Stomach (tissue), 9 donors: ENCODE measurements around the gene ARHGAP22. TPM values are rescaled to one million over a fixed set of nuclear protein-coding genes. Genes with fewer than 3 reads are reported as not detected.

Experiments used
- DNase-seq, 2 donors: peaks; one replicate each; pipeline versions ENCODE4 v3.0.0 to v3.0.0-alpha.2; 2013 to 2019
- H3K27ac ChIP-seq, 5 donors: fragments of 200-600 bp in 4 of 5; sonication (generic) in 4 of 5; one replicate each; pipeline ENCODE4 v1.5.1; 2013 to 2019; ENCODE audit warnings: mild to moderate bottlenecking in 1 of 5, moderate library complexity in 1 of 5
- H3K27me3 ChIP-seq, 3 donors: fragments of 200-600 bp; sonication (generic); one replicate each; pipeline ENCODE4 v1.5.1; 2017 to 2019; ENCODE audit warnings: mixed run types in 1 of 3
- H3K36me3 ChIP-seq, 4 donors: fragments of 200-600 bp; sonication (generic); 1 replicate in 3 of 4; 2 replicates in 1 of 4; pipeline ENCODE4 v1.5.1; 2016 to 2019
- H3K4me1 ChIP-seq, 4 donors: fragments of 200-600 bp; sonication (generic); one replicate each; pipeline ENCODE4 v1.5.1; 2016 to 2019
- H3K4me3 ChIP-seq, 4 donors: fragments of 200-600 bp; sonication (generic) in 3 of 4; one replicate each; pipeline ENCODE4 v1.5.1; 2016 to 2019; ENCODE audit warnings: mild to moderate bottlenecking in 1 of 4
- H3K9me3 ChIP-seq, 4 donors: fragments of 200-600 bp; sonication (generic); one replicate each; pipeline ENCODE4 v1.5.1; 2016 to 2019
- EP300 ChIP-seq: sonication (generic); formaldehyde crosslinking; IDR thresholded peaks from one replicate; pipeline ENCODE4 v1.6.1; 2017; ENCODE audit warnings: antibody characterized with exemption
- POLR2A ChIP-seq, 4 donors: fragments of 450-650 bp; IDR thresholded peaks; one replicate each; pipeline ENCODE4 v1.6.1; 2016; ENCODE audit warnings: antibody characterized with exemption in 4 of 4, control low read depth in 2 of 4, mild to moderate bottlenecking in 1 of 4, moderate library complexity in 1 of 4
- POLR2AphosphoS5 ChIP-seq, 3 donors: sonication (generic); formaldehyde crosslinking; IDR thresholded peaks; one replicate each; pipeline ENCODE4 v1.6.1; 2016; ENCODE audit warnings: antibody characterized with exemption in 3 of 3
- WGBS, 5 donors: extraction: QIAGEN DNeasy Blood & Tissue Kit in 3 of 5; methylation state at CpG; one replicate each; pipeline versions ENCODE4 v1.1.5 to v1.1.7; 2013 to 2018; 5-methylcytosine and 5-hydroxymethylcytosine counted together
- intact Hi-C: fragments of 100-400 bp; cut with DNase I; formaldehyde crosslinking; loops from one replicate; pipeline ENCODE4 v1.15.1; 2023; ENCODE audit warnings: low total_unique reads
- polyA plus RNA-seq, 3 donors: library from polyadenylated mRNA; stranded (reverse); fragments of 200-250 nt; gene quantifications; one replicate each; pipeline ENCODE4 v1.2.3, GENCODE V29; 2013
- total RNA-seq, 5 donors: library from RNA; depleted of rRNA; stranded (reverse); fragments of >200 nt; gene quantifications; one replicate each; pipeline versions ENCODE4 v1.1.0 to v1.2.3, GENCODE V29; 2014 to 2016
- TF ChIP-seq, protein P1 (sequence below), 7 experiments: fragments of 450-650 bp in 4 of 7; fragments of 200-600 bp in 3 of 7; sonication (generic) in 3 of 7; IDR thresholded peaks; one replicate each; pipeline ENCODE4 v1.5.1; 2016 to 2019; ENCODE audit warnings: antibody characterized with exemption in 7 of 7, control low read depth in 2 of 7, mild to moderate bottlenecking in 1 of 7
- donor health status: healthy with polysubstance abuse.
- donor health status: Bipolar disorder and iron deficiency.
- donor health status: healthy.

The ARHGAP22 gene
- total and polyA plus RNA-seq, 8 donors, result 1.3 to 28.6 (median 2.2) TPM; not detected in 1

- intact Hi-C loops, result no loop called here
- TF ChIP-seq POLR2AphosphoS5 (IDR thresholded peaks at IDR 0.05) (no peak), POLR2A (IDR thresholded peaks at IDR 0.05) (no peak), EP300 (no peak)
- TF ChIP-seq, protein P1, sequence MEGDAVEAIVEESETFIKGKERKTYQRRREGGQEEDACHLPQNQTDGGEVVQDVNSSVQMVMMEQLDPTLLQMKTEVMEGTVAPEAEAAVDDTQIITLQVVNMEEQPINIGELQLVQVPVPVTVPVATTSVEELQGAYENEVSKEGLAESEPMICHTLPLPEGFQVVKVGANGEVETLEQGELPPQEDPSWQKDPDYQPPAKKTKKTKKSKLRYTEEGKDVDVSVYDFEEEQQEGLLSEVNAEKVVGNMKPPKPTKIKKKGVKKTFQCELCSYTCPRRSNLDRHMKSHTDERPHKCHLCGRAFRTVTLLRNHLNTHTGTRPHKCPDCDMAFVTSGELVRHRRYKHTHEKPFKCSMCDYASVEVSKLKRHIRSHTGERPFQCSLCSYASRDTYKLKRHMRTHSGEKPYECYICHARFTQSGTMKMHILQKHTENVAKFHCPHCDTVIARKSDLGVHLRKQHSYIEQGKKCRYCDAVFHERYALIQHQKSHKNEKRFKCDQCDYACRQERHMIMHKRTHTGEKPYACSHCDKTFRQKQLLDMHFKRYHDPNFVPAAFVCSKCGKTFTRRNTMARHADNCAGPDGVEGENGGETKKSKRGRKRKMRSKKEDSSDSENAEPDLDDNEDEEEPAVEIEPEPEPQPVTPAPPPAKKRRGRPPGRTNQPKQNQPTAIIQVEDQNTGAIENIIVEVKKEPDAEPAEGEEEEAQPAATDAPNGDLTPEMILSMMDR (IDR thresholded peaks at IDR 0.05), result no peak
- no peaks in the 10 kb centered on the region for H3K9me3 ChIP-seq
- no peak for DNase-seq
- H3K4me3 ChIP-seq, result no peak overlapping the region
- H3K27ac ChIP-seq, result no peak overlapping the region
- 63 to 74% (median 65%) methylated on average over 3 of the region's 3 CpGs for WGBS, 5 donors
- no peaks in the 10 kb centered on the region for H3K36me3 ChIP-seq
- no peaks in the 10 kb centered on the region for H3K27me3 ChIP-seq
- peaks cover 0 to 7% (median 5%) of the 10 kb centered on the region in 4 donors for H3K4me1 ChIP-seq
Measured at GRCh38 chr10:48550977-48551376, 53.9 kb downstream of the ARHGAP22 start.

- no peak for DNase-seq
- TF ChIP-seq, protein P1 (IDR thresholded peaks at IDR 0.05), result no peak
- TF ChIP-seq POLR2AphosphoS5 (IDR thresholded peaks at IDR 0.05) (no peak), POLR2A (IDR thresholded peaks at IDR 0.05) (no peak), EP300 (no peak)
- intact Hi-C loops, result no loop called here
- H3K9me3 ChIP-seq, result no peaks in the 10 kb centered on the region
- WGBS, 5 donors, result 79 to 90% (median 85%) methylated on average over 6 of the region's 6 CpGs
- peaks cover 0 to 7% (median 5%) of the 10 kb centered on the region in 4 donors for H3K4me1 ChIP-seq
- no peak overlapping the region for H3K4me3 ChIP-seq
- no peaks in the 10 kb centered on the region for H3K27me3 ChIP-seq
- H3K27ac ChIP-seq, result no peak overlapping the region
- H3K36me3 ChIP-seq, result no peaks in the 10 kb centered on the region
Measured at GRCh38 chr10:48550071-48550691, 54.7 kb downstream of the ARHGAP22 start.

DNA sequence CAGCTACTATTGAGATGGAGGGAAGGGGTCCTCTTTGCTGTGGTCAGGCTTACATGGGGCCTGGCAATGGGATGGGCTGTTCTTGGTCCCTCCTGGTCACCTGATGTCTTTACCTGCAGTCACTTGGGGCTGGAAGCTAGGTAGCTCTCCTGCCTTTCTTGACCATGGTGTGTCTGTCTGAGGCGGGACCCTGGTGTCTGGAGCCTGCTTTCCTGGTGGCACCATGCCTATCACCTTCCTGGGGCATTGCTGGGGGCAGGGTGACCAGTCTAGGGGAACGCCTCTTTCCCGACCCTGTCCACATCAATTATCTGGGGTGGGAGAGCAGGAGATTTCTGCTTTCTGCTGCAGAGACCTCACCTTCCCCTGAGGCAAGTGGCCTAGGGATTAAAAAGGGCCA, 55.6 kb downstream of the ARHGAP22 start:
- WGBS, 5 donors, result 42 to 75% (median 69%) methylated on average over 3 of the region's 3 CpGs
- TF ChIP-seq POLR2AphosphoS5 (IDR thresholded peaks at IDR 0.05) (no peak), EP300 (no peak), POLR2A (IDR thresholded peaks at IDR 0.05) (no peak)
- TF ChIP-seq, protein P1 (IDR thresholded peaks at IDR 0.05), result no peak
- H3K27ac ChIP-seq, result no peak overlapping the region
- H3K27me3 ChIP-seq, result no peaks in the 10 kb centered on the region
- H3K4me3 ChIP-seq, result no peak overlapping the region
- H3K36me3 ChIP-seq, result no peaks in the 10 kb centered on the region
- peaks cover 0 to 7% (median 5%) of the 10 kb centered on the region in 4 donors for H3K4me1 ChIP-seq
- no peaks in the 10 kb centered on the region for H3K9me3 ChIP-seq
- DNase-seq, result no peak
- intact Hi-C loops, result no loop called here

DNA sequence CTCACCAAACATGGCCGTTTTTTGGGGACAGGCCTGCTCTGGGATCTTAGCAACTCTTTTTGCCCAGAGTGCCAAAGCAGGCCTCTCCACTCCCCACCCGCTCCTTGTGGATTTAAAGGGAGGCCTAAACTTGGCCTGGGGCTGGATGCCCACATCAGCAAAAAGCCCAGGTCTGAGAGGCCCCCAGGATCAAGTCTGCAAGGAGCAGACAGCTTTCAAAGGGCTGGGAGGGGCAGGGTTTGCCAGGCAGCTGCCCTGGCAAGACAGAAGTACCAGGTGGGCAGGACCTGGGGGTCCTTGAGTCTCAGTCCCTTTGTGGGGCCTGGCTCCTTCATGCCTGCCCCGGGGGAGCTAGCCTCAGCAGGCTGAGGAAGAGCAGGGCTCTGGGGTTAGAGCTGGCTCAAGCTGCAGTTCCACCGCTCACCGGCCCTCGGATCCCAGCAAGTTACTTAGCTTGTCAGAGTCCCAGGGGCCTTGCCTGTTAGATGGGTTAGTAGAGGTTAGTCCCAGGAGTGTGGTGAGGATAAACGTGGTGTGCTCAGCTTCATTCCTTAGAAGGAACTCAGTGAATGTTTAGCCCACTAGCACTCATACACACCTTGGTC, 56.2 kb downstream of the ARHGAP22 start:
- Histone ChIP-seq H3K36me3 (no peaks in the 10 kb centered on the region), H3K9me3 (no peaks in the 10 kb centered on the region), H3K4me3 (no peak overlapping the region), H3K4me1 (peaks cover 0 to 7% (median 5%) of the 10 kb centered on the region in 4 donors), H3K27ac (no peak overlapping the region), H3K27me3 (no peaks in the 10 kb centered on the region)
- intact Hi-C loops, result no loop called here
- no peak for DNase-seq
- 69 to 78% (median 75%) methylated on average over 3 to 7 of the region's 7 CpGs for WGBS, 5 donors
- TF ChIP-seq POLR2A (IDR thresholded peaks at IDR 0.05) (no peak), POLR2AphosphoS5 (IDR thresholded peaks at IDR 0.05) (no peak), EP300 (no peak)
- TF ChIP-seq, protein P1 (IDR thresholded peaks at IDR 0.05), result no peak
